Stimulated activated CD8-positive, alpha-beta memory T cell treated with anti-CD3 and anti-CD28 coated beads, Interleukin-7, amount 100 ng/mL, for 48 hours (primary cell): Measurements from ENCODE around the gene SLC4A7.
"Not testable (repeated sequence)": the region's sequence is repeated elsewhere in the genome, so short reads cannot be mapped to it uniquely, and the experiment has no call there.

ENCODE experiments used
- DNase-seq, 2 donors: peaks; one replicate each; pipeline ENCODE4 v3.0.0-alpha.2; 2020; ENCODE audit warnings: low read depth in 1 of 2; ENCODE audit errors: extremely low read depth in 1 of 2

SLC4A7 gene

DNA sequence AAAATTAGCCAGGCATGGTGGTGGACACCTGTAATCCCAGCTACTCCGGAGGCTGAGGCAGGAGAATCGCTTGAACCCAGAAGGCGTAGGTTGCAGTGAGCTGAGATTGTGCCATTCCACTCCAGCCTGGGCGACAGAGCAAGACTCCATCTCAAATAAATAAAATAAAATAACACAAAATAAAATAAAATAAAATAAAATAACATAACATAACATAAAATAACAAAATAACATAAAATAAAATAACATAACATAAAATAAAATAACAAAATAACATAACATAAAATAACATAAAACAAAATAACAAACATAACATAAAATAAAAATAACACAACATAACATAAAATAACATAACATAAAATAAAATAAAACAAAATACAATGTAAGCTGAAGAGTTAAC is 45.8 kb downstream of the SLC4A7 start:
- DNase-seq: not testable (repeated sequence)

GRCh38 chr3:27431116-27431515 is 53.1 kb downstream of the SLC4A7 start:
- DNase-seq: no peak

- DNase-seq: no peak
Observed at GRCh38 chr3:27429909-27430308, 54.3 kb downstream of the SLC4A7 start.

- DNase-seq: no peak
Observed at GRCh38 chr3:27428446-27428845, 55.7 kb downstream of the SLC4A7 start.

DNA sequence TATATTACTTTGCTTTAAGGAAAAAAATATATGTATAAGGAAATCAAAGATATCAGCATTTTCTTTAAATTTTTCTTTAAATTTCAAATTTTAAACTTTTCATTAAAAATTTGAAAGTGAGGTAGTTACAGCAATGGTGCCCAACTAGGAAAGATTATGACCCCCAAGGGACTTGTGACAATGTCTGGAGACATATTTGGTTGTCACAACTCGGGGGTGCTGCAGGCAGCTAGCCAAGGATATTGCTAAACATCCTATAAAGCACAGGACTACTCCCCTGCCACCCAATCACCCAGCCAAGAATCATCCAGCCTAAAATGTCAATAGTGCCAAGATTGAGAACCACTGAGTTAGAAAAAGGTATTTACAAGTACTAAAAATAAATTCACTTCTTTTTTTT is 57.3 kb downstream of the SLC4A7 start:
- DNase-seq: no peak

DNA sequence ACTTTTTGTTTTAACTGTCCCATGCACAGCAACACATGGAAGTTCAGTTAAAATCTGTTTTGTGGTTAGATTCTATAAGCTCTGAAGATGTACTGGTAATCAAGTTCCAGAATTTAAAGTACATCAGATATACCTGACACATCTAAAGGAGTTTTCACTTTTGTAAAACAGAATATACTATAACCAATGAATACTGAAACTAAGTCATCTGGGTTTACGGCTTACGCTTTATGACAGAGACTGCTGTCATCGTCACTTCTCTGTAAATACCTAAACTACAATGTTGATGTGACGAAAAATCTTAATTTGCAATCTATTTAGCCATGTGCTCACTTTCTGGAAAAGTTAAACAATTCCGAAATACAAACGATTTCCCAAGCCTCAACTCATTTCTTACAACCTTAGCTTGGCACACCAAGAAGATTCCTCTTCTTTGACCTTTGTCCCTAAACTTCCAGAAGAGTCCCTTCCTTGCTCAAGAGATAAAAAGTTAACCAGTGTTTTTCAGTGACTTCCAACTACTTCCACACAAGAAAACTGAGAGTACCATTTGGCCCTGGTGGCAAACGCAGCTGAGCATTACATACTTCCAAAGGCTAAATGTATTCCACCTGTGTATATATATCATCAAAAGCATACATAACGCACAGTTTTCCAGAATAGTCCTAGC is 58.2 kb downstream of the SLC4A7 start:
- no peak for DNase-seq

DNA sequence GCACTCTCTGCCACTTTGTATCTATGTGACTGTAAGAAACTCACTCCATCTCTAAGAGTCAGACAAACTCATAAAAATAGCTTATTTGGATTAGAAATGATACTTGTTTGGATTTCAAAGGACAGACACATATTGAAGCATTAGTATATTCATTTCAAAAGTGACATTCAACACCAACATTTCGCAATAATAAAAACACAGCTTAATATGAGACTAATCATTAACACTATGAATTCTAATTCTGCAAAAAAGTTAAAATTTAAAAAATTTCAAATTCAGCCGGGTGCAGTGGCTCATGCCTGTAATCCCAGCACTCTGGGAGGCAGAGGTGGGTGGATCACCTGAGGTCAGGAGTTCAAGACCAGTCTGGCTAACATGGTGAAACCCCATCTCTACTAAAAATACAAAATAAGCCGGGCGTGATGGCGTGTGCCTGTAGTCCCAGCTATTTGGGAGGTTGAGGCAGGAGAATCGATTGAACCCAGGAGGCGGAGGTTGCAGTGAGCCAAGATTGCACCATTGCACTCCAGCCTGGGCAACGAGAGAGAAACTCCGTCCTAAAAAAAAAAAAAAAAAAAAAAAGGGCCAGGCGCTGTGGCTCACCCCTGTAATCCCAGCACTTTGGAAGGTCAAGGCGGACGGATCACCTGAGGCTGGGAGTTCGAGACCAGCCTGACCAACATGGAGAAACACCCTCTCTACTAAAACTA is 59.2 kb downstream of the SLC4A7 start:
- DNase-seq: not testable (repeated sequence)

GRCh38 chr3:27423463-27423862 is 60.7 kb downstream of the SLC4A7 start:
- DNase-seq: no peak

DNA sequence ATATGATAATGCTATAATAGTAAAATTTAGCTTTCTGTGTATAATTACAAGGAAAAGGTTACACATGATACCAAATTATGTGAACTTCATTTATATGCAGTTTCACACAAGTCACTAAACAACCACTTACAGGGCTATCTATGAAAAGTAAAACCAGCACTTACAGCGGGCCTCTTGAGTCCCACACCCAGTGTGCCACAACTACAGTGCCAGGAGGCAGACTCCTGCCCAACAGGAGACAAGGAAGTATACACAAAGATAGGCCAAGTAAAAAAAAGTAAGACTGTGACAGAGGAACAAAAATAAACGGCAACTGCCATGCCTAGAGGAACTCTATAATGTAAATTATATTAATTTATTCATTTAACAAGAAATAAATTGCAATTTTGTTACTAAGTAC is 61.6 kb downstream of the SLC4A7 start:
- no peak for DNase-seq

- no peak for DNase-seq
Observed at GRCh38 chr3:27415202-27415601, 69.0 kb downstream of the SLC4A7 start.

- DNase-seq: no peak
Observed at GRCh38 chr3:27392950-27393679, 91.1 kb downstream of the SLC4A7 start.

DNA sequence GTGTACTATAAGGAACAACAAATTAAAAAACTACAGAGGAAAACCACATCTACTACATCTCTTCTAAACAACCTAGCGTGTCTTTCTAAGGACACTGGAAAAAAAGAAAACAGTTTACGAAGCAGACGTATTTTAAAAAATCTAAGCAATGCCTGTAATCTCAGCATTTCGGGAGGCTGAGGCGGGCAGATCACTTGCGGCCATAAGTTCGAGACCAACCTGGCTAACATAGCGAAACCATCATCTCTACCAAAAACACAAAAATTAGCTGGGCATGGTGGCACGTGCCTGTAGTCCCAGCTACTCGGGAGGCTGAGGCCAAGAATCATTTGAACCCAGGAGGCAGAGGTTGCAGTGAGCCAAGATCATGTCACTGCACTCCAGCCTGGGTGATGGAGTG is 91.8 kb downstream of the SLC4A7 start:
- not testable (repeated sequence) for DNase-seq

GRCh38 chr3:27391796-27392195 is 92.4 kb downstream of the SLC4A7 start:
- no peak for DNase-seq

- DNase-seq: no peak
Observed at GRCh38 chr3:27387625-27388024, 96.6 kb downstream of the SLC4A7 start.

DNA sequence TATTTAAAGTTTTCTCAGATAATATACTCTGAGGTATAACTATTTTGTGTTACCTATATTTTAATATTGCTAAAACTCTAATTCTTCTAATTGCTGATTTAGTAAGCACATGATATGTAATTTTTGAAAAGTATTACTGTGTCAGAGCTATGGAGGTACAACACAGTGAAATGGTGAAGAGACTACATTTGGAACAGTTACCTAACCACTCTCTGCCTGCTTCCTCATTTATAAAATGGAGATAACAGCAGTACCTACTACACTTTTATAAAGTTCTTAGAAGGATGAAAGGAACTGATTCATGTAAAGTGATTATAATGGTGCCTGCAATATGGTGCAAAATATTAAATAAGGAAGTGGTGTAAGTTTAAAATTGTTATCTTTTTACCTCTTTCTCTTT is 98.7 kb downstream of the SLC4A7 start:
- DNase-seq: no peak

- DNase-seq: no peak
Observed at GRCh38 chr3:27384191-27384590, 100.0 kb downstream of the SLC4A7 start.

DNA sequence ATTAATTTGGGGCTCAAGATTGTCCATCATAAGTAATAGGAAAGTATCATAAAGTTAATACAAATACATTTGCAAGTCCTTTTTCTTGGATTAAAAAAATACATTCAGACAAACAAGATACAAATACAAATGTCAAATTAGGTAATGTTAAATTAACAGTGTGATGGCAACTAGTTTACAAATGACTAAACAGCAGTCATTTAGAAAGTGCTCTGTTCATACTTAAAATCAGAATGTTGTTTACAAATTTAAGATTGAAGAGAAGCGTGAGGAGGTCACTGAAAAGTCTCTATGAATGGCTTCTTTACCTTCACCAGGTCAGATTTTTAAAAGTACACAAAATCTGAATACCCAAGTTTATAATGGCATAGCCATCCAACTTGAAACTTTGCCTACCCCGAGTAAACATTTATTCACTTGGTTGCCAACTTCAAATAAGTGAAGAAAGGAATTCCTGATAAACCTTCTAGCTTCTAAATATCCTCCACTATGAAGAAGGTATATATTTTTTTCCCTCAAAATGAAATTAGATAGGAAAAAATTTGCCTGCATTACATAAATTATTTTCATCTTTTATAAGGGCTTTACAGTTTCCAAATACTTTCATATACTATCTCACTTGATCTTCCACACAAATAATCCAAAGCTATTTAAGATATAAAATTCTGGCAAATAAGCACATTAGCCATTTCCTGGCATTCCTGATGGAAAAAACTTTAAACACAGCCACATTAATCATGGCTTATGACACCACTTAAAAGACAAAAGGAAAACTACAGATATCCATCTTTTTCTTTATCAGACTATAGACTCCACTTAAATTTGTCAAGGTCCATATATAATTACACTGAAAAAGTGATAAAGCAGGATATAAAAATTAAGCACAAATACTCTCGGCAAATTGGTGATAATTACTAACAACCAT is 103.5 kb downstream of the SLC4A7 start:
- no peak for DNase-seq

GRCh38 chr3:27378331-27378730 is 105.9 kb downstream of the SLC4A7 start:
- no peak for DNase-seq

DNA sequence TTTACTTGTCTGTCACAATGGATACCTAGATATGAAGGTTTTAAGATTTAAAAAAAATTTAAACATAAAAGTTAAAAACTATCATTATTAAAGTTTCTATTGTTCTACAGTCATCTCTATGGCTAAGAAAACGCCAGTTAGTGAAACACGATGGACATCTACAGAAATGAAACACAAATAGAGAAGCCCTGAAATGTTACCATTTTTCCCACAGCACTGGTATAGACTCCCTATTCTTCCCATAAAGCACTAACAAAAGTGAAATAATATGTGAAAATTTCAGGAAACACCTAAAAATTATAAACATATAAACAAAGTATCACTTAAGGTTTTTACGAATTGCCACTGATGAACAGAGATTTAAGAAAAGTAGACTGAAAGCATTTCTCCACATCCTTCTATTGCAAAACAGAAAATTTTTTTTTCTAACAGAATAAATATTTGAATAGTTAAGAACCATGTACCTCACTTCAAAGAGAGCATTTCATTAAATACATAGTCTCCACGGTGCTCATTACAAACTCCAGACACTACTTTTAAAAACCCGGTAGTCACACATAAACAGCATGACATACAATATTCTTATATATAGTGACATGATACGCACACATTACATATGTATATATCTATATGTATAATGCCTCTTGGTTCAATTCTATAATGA is 107.9 kb downstream of the SLC4A7 start:
- DNase-seq: no peak

- DNase-seq: peak; percentile 76 to 82
Observed at GRCh38 chr3:27368831-27369607, 115.2 kb downstream of the SLC4A7 start, which contains the start of gene NEK10. Gene NEK10 (minus strand): TSS chr3:27369383. CDS start chr3:27352882, 16,501 bp downstream.
